HepG2 (cell line): ENCODE data around the gene BAIAP3. TPM values are rescaled to one million over a fixed set of nuclear protein-coding genes. Genes with fewer than 3 reads are reported as not detected.
A peak's percentile ranks its signal among the peaks of the same experiment; 100 is the strongest.

ENCODE experiments used
- AGO1 ChIP-seq: fragments of 200-400 bp; formaldehyde crosslinking; IDR thresholded peaks from 2 replicates; pipeline ENCODE4 v1.6.1; 2017; ENCODE audit warnings: mild to moderate bottlenecking, low read depth, low read length, moderate library complexity; ENCODE audit not compliant: poor library complexity, severe bottlenecking
- AGO2 ChIP-seq: fragments of 200-400 bp; formaldehyde crosslinking; optimal IDR thresholded peaks from 2 replicates; pipeline ENCODE3; 2017; ENCODE audit warnings: mild to moderate bottlenecking, low read depth, low read length, moderate library complexity
- GMEB2 ChIP-seq: IDR thresholded peaks from 2 replicates; pipeline ENCODE4 v1.6.1; 2016; ENCODE audit warnings: missing biosample characterization, missing genetic modification reagents, low read depth
- KLF12 ChIP-seq: sonication (generic); formaldehyde crosslinking; IDR thresholded peaks from 2 replicates; pipeline ENCODE4 v1.4.0; 2020; ENCODE audit warnings: missing genetic modification reagents, borderline replicate concordance
- KLF16 ChIP-seq, 2 experiments: sonication (generic) in 1 of 2; formaldehyde crosslinking in 1 of 2; IDR thresholded peaks; 2 replicates each; pipeline versions ENCODE4 v1.6.1 to v1.8.0; 2016 to 2023; ENCODE audit warnings: missing genetic modification reagents in 2 of 2, missing compliant biosample characterization in 1 of 2
- MIER2 ChIP-seq: IDR thresholded peaks from 2 replicates; pipeline ENCODE4 v1.6.1; 2016; ENCODE audit warnings: missing biosample characterization, missing genetic modification reagents
- MXD3 ChIP-seq: IDR thresholded peaks from 2 replicates; pipeline ENCODE4 v1.6.1; 2016; ENCODE audit warnings: mild to moderate bottlenecking, missing biosample characterization, missing genetic modification reagents
- NFYB ChIP-seq: sonication (generic); formaldehyde crosslinking; IDR thresholded peaks from 2 replicates; pipeline ENCODE4 v1.4.0; 2020; ENCODE audit warnings: missing genetic modification reagents
- NR2F2 ChIP-seq: IDR thresholded peaks from 2 replicates; pipeline ENCODE4 v1.6.1; 2012; ENCODE audit warnings: low read depth, inconsistent platforms, borderline replicate concordance
- RERE ChIP-seq: IDR thresholded peaks from 2 replicates; pipeline ENCODE4 v1.6.1; 2016; ENCODE audit warnings: low read depth, missing genetic modification reagents, missing compliant biosample characterization
- STAT5B ChIP-seq: sonication (generic); formaldehyde crosslinking; IDR thresholded peaks from 2 replicates; pipeline ENCODE4 v1.4.0; 2020; ENCODE audit warnings: missing genetic modification reagents
- TCF7 ChIP-seq: sonication (generic); IDR thresholded peaks from 2 replicates; pipeline ENCODE4 v1.6.1; 2016; ENCODE audit warnings: antibody characterized with exemption, low read depth
- ZNF501 ChIP-seq: sonication (generic); formaldehyde crosslinking; IDR thresholded peaks from 2 replicates; pipeline ENCODE4 v1.5.1; 2020; ENCODE audit warnings: mild to moderate bottlenecking, moderate library complexity, missing genetic modification reagents
- ZNF570 ChIP-seq: sonication (generic); formaldehyde crosslinking; IDR thresholded peaks from 2 replicates; pipeline ENCODE4 v1.4.0; 2020; ENCODE audit warnings: mild to moderate bottlenecking, missing genetic modification reagents, borderline replicate concordance
- ZNF644 ChIP-seq: IDR thresholded peaks from 2 replicates; pipeline ENCODE4 v1.6.1; 2016; ENCODE audit warnings: low read depth
- ZNF788 ChIP-seq: sonication (generic); formaldehyde crosslinking; IDR thresholded peaks from 2 replicates; pipeline ENCODE4 v1.5.0; 2020; ENCODE audit warnings: mild to moderate bottlenecking, missing genetic modification reagents, borderline replicate concordance
- ZSCAN30 ChIP-seq: sonication (generic); formaldehyde crosslinking; IDR thresholded peaks from 2 replicates; pipeline ENCODE4 v1.5.0; 2020; ENCODE audit warnings: mild to moderate bottlenecking, missing genetic modification reagents
- polyA plus RNA-seq, 8 experiments: library from polyadenylated mRNA; depleted of rRNA in 3 of 8; stranded (reverse) in 7 of 8; unstranded in 1 of 8; fragments of >200 nt; fragmentation: Illumina TruSeq in 4 of 8; extraction: Trizol in 4 of 8; gene quantifications; 2 replicates each; pipeline versions ENCODE4 v1.2.1 to v1.2.3, GENCODE V29; 2011 to 2016; ENCODE audit warnings: low read depth in 4 of 8, missing spikeins in 1 of 8, mixed read lengths in 1 of 8; ENCODE audit not compliant: insufficient read depth in 1 of 8
- total RNA-seq, 5 experiments: library from RNA; depleted of rRNA; stranded (reverse); fragments of >200 nt; fragmentation: Illumina TruSeq; extraction: Trizol; gene quantifications; 2 replicates each; pipeline ENCODE4 v1.2.3, GENCODE V29; 2016; ENCODE audit warnings: low read depth in 1 of 5
- TF ChIP-seq, protein P1 (sequence below): sonication (generic); formaldehyde crosslinking; IDR thresholded peaks from 2 replicates; pipeline ENCODE4 v1.5.0; 2020; ENCODE audit warnings: mild to moderate bottlenecking, low read depth, missing genetic modification reagents, borderline replicate concordance

The BAIAP3 gene
- total and polyA plus RNA-seq, 2 of the 13 experiments (the other 11 are each of a cell fraction or from before 2014, with no cell fraction given): 3.2 to 5.7 TPM

- TF ChIP-seq RERE: no peak
- no peak for TF ChIP-seq ZSCAN30 (CRISPR knock-in tag)
- TF ChIP-seq MXD3 (CRISPR knock-in tag): peak; percentile 90
- no peak for TF ChIP-seq ZNF570 (CRISPR knock-in tag)
- TF ChIP-seq KLF12 (CRISPR knock-in tag): peak; percentile 64; the same call in 1 of the 2 replicates
- peak; percentile 27; the same call in 1 of the 2 replicates for TF ChIP-seq NR2F2
- TF ChIP-seq AGO1: no peak
- peak; percentile 92; the same call in 1 of the 2 replicates for TF ChIP-seq ZNF788 (CRISPR knock-in tag)
- TF ChIP-seq AGO2: peak; percentile 61
- TF ChIP-seq STAT5B (CRISPR knock-in tag): peak; percentile 94
- TF ChIP-seq MIER2 (CRISPR knock-in tag): no peak
- TF ChIP-seq ZNF501 (CRISPR knock-in tag): peak; percentile 91
- no peak for TF ChIP-seq ZNF644
- no peak for TF ChIP-seq GMEB2
- TF ChIP-seq KLF16 (CRISPR knock-in tag; IDR thresholded peaks at IDR 0.05): no peak; a peak in 1 of 4 replicates
- TF ChIP-seq TCF7: no peak
- TF ChIP-seq, protein P1, sequence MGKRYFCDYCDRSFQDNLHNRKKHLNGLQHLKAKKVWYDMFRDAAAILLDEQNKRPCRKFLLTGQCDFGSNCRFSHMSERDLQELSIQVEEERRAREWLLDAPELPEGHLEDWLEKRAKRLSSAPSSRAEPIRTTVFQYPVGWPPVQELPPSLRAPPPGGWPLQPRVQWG (CRISPR knock-in tag): no peak
- peak; percentile 94 for TF ChIP-seq NFYB
Measured at GRCh38 chr16:1308977-1309885, 24.2 kb upstream of the BAIAP3 start, which contains the start of gene UBE2I (continued).
